Endodermal cell (in vitro differentiated cells): ENCODE data around the gene SPACA7. TPM values are rescaled to one million over a fixed set of nuclear protein-coding genes. Genes with fewer than 3 reads are reported as not detected.

Experiments used
- DNase-seq: peaks from one replicate; pipeline ENCODE4 v3.0.0-alpha.2; 2017
- H3K27ac ChIP-seq: 2 replicates; pipeline ENCODE4 v1.5.1; 2013; ENCODE audit warnings: mild to moderate bottlenecking, low read depth, low read length, moderate library complexity
- H3K27me3 ChIP-seq: 2 replicates; pipeline ENCODE4 v1.6.1; 2013; ENCODE audit warnings: mild to moderate bottlenecking, low read length, moderate library complexity; ENCODE audit not compliant: insufficient read depth, control insufficient read depth, poor library complexity, severe bottlenecking
- H3K36me3 ChIP-seq: 2 replicates; pipeline ENCODE4 v1.7.0; 2013; ENCODE audit warnings: mild to moderate bottlenecking, low read length, moderate library complexity; ENCODE audit not compliant: control insufficient read depth, insufficient read depth
- H3K4me1 ChIP-seq: one replicate; pipeline ENCODE4 v1.7.0; 2013; ENCODE audit warnings: low read length; ENCODE audit not compliant: control insufficient read depth, insufficient read depth
- H3K4me3 ChIP-seq: 2 replicates; pipeline ENCODE4 v1.5.1; 2013; ENCODE audit warnings: mild to moderate bottlenecking, low read length, moderate library complexity
- H3K9ac ChIP-seq: 2 replicates; pipeline ENCODE4 v1.6.1; 2013; ENCODE audit warnings: mild to moderate bottlenecking, low read length, moderate library complexity; ENCODE audit not compliant: poor library complexity, severe bottlenecking; ENCODE audit errors: extremely low read depth
- H3K9me3 ChIP-seq: 2 replicates; pipeline ENCODE4 v1.6.1; 2013; ENCODE audit warnings: mild to moderate bottlenecking, low read length, moderate library complexity; ENCODE audit not compliant: control insufficient read depth
- H3K27ac Mint-ChIP-seq: 2 replicates; pipeline ENCODE4 v1.8.0; 2020; ENCODE audit warnings: mixed read lengths
- H3K27me3 Mint-ChIP-seq: 2 replicates; pipeline ENCODE4 v1.8.0; 2021; ENCODE audit warnings: mild to moderate bottlenecking, mixed read lengths; ENCODE audit not compliant: insufficient read depth
- H3K36me3 Mint-ChIP-seq: 2 replicates; pipeline ENCODE4 v1.8.0; 2020; ENCODE audit warnings: low read depth, mixed read lengths
- H3K4me1 Mint-ChIP-seq: 2 replicates; pipeline ENCODE4 v1.8.0; 2020; ENCODE audit warnings: mixed read lengths
- H3K4me3 Mint-ChIP-seq: 2 replicates; pipeline ENCODE4 v1.8.0; 2020; ENCODE audit warnings: mild to moderate bottlenecking, moderate library complexity, mixed read lengths
- H3K9me3 Mint-ChIP-seq: 2 replicates; pipeline ENCODE4 v1.8.0; 2020; ENCODE audit warnings: mild to moderate bottlenecking, mixed read lengths
- WGBS, 2 experiments: methylation state at CpG; one replicate each; pipeline versions ENCODE4 v1.1.5 to v1.1.7; 2013; ENCODE audit warnings: missing lambda C conversion rate in 2 of 2, mixed read lengths in 1 of 2; ENCODE audit not compliant: insufficient coverage in 1 of 2, insufficient read length in 1 of 2; 5-methylcytosine and 5-hydroxymethylcytosine counted together
- total RNA-seq, 2 donors: library from RNA; stranded (reverse); fragmentation: NEBNext Ultra II Directional in 1 of 2; extraction: Animal tissue kit (Norgen Biotek cat#: 25700) in 1 of 2; gene quantifications; 2 replicates in 1 of 2; 3 replicates in 1 of 2; pipeline ENCODE4 v1.2.1, GENCODE V29; 2021
- TF ChIP-seq, protein P1 (sequence below): fragments of 200-600 bp; sonication (generic); conservative IDR thresholded peaks from 2 replicates; pipeline ENCODE4 v1.5.0; 2021; ENCODE audit warnings: antibody characterized with exemption, mild to moderate bottlenecking

SPACA7 gene
- total RNA-seq, 2 donors from 2014 or later = not detected

DNA sequence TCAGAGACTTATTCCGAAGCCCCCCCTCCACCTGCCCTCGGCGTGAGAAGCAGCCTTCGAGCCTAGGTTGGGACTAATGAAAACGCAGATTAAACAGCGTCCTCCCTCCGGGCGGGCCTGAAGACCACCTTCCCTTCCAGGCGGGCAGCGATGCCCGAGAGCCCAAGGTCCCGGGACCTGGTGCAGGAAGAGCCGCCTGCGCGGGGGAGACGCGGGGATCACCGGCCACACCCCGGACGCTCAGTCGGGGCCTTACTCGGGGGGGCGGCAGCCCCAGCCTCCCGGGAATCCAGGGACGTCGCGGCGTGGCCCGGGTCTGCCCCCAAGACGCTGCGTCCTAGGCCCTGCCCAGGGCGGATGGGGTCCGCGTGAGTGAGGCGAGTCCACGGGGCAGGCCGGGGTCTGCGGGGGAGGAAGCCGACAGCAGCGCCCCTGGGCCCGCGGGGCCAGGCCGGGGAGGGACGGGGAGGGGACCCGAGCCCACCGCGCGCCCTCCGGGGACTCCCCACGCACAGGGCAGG is 33.3 kb upstream of the SPACA7 start:
- Histone ChIP-seq H3K27me3 (peaks cover 43% of the 10 kb centered on the region), H3K4me1 (no peaks in the 10 kb centered on the region), H3K9ac (no peak overlapping the region), H3K4me3 (no peak overlapping the region), H3K9me3 (no peaks in the 10 kb centered on the region), H3K36me3 (no peaks in the 10 kb centered on the region), H3K27ac (no peak overlapping the region)
- no peak for DNase-seq
- peaks cover 49% of the 10 kb centered on the region for H3K27me3 Mint-ChIP-seq
- peaks cover 5% of the 10 kb centered on the region for H3K4me1 Mint-ChIP-seq
- no peaks in the 10 kb centered on the region for H3K36me3 Mint-ChIP-seq
- 93 to 100% methylated on average over 1 to 50 of the region's 50 CpGs for WGBS, 2 experiments
- TF ChIP-seq, protein P1, sequence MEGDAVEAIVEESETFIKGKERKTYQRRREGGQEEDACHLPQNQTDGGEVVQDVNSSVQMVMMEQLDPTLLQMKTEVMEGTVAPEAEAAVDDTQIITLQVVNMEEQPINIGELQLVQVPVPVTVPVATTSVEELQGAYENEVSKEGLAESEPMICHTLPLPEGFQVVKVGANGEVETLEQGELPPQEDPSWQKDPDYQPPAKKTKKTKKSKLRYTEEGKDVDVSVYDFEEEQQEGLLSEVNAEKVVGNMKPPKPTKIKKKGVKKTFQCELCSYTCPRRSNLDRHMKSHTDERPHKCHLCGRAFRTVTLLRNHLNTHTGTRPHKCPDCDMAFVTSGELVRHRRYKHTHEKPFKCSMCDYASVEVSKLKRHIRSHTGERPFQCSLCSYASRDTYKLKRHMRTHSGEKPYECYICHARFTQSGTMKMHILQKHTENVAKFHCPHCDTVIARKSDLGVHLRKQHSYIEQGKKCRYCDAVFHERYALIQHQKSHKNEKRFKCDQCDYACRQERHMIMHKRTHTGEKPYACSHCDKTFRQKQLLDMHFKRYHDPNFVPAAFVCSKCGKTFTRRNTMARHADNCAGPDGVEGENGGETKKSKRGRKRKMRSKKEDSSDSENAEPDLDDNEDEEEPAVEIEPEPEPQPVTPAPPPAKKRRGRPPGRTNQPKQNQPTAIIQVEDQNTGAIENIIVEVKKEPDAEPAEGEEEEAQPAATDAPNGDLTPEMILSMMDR = no peak
- H3K4me3 Mint-ChIP-seq = no peak overlapping the region
- no peaks in the 10 kb centered on the region for H3K9me3 Mint-ChIP-seq
- H3K27ac Mint-ChIP-seq = no peak overlapping the region

DNA sequence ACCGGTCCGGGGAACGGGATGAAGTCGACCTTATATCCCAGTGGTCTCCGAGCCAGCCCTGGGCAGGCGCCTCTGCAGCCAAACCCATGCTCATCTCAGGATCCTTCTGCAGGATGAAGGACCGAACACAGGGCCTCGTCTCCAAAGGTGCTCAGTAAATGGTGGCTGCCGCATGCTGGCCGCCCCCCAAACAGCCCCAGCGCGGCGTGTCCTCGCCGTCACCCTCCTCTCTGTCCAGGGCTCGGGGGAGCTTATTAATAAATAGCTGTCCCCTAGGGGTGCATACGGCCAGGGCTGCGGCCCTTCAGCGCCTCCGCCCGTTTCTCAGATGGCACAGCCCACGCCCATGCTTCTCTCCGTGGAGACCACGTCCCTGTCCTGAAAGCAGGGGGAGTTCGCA is 32.6 kb upstream of the SPACA7 start:
- Mint-ChIP-seq H3K4me3 (no peak overlapping the region), H3K36me3 (no peaks in the 10 kb centered on the region), H3K27ac (no peak overlapping the region), H3K27me3 (peaks cover 51% of the 10 kb centered on the region), H3K4me1 (peaks cover 6% of the 10 kb centered on the region), H3K9me3 (no peaks in the 10 kb centered on the region)
- Histone ChIP-seq H3K36me3 (no peaks in the 10 kb centered on the region), H3K4me1 (no peaks in the 10 kb centered on the region), H3K4me3 (no peak overlapping the region), H3K27ac (no peak overlapping the region), H3K27me3 (peaks cover 49% of the 10 kb centered on the region), H3K9ac (no peak overlapping the region), H3K9me3 (no peaks in the 10 kb centered on the region)
- no peak for DNase-seq
- TF ChIP-seq, protein P1 = no peak
- whole genome bisulfite sequencing, 2 experiments = 82 to 87% methylated on average over 18 to 25 of the region's 25 CpGs

DNA sequence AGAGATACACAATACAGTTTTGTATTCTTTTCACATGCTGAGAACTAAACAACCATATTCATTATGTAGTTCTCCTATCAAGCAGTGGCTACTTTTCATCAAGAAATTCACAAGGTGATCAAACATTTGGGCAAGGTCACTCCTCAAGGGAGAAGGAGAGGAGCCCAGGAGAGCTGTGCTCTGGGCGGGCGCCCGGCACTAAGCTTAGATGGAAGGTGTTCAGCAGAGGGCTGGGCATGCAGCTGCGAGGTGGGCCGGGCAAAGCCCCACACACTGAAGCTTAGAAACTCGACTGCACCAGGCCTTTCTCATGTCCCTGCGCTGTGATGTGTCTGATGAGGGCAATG is 30.4 kb upstream of the SPACA7 start:
- H3K9me3 Mint-ChIP-seq = no peaks in the 10 kb centered on the region
- H3K4me1 Mint-ChIP-seq = peaks cover 6% of the 10 kb centered on the region
- peaks cover 52% of the 10 kb centered on the region for H3K27me3 Mint-ChIP-seq
- Histone ChIP-seq H3K4me1 (no peaks in the 10 kb centered on the region), H3K4me3 (no peak overlapping the region), H3K27me3 (peaks cover 44% of the 10 kb centered on the region), H3K9me3 (no peaks in the 10 kb centered on the region), H3K9ac (no peak overlapping the region), H3K27ac (no peak overlapping the region), H3K36me3 (no peaks in the 10 kb centered on the region)
- TF ChIP-seq, protein P1 = no peak
- no peak overlapping the region for H3K4me3 Mint-ChIP-seq
- WGBS, 2 experiments = 63 to 83% methylated on average over 4 to 7 of the region's 7 CpGs
- no peak overlapping the region for H3K27ac Mint-ChIP-seq
- no peaks in the 10 kb centered on the region for H3K36me3 Mint-ChIP-seq
- no peak for DNase-seq
